SK-N-DZ (cell line): Measurements from ENCODE around the gene GBP3.
A peak's percentile ranks its signal among the peaks of the same experiment; 100 is the strongest.
"Not testable (repeated sequence)": the region's sequence is repeated elsewhere in the genome, so short reads cannot be mapped to it uniquely, and the experiment has no call there.

ENCODE experiments used
- DNase-seq: peaks from one replicate; pipeline ENCODE4 v3.0.0-alpha.2; 2015; ENCODE audit warnings: low spot score
- small RNA-seq, 2 experiments: library from RNA; depleted of rRNA; stranded (forward); fragments of <200 nt; gene quantifications; one replicate each; pipeline ENCODE3, GENCODE V24; 2014

GBP3 gene

GRCh38 chr1:88979054-88979748 is 43.5 kb downstream of the GBP3 start:
- DNase-seq, result no peak

DNA sequence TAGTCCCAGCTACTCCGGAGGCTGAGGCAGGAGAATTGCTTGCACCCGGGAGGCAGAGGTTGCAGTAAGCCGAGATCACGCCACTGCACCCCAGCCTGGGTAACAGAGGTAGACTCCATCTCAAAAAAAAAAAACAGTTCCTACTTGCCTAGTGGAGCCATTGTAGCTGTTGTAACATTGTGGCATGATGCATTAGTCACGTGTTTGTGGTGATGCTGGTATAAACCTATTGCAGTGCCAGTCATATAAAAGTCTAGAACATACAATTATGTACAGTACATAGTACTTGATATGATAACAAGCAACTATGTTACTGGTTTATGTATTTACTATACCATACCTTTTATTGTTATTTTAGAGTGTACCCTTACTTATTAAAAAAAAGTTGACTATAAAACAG is 46.4 kb downstream of the GBP3 start:
- no peak for DNase-seq

GRCh38 chr1:88974616-88975172 is 48.0 kb downstream of the GBP3 start:
- not testable (repeated sequence) for DNase-seq

- DNase-seq, result peak; percentile 26
Measured at GRCh38 chr1:88973520-88974137, 49.0 kb downstream of the GBP3 start.

- no peak for DNase-seq
Measured at GRCh38 chr1:88961647-88962275, 60.9 kb downstream of the GBP3 start.

GRCh38 chr1:88961081-88961480 is 61.6 kb downstream of the GBP3 start:
- no peak for DNase-seq

Small RNAs within 50 kb of the gene (small RNA-seq; reads per million reads assigned to genes)
- 0 reads per million in 2 experiments for gene RF00019
